ENCODE measurements around the gene SORL1. TPM values are rescaled to one million over a fixed set of nuclear protein-coding genes. Genes with fewer than 3 reads are reported as not detected.
A peak's percentile ranks its signal among the peaks of the same experiment; 100 is the strongest.

The SORL1 gene
- total and polyA plus RNA-seq, 2 of the 13 experiments (the other 11 are each of a cell fraction or from before 2014, with no cell fraction given): 21.3 to 148 TPM

DNA sequence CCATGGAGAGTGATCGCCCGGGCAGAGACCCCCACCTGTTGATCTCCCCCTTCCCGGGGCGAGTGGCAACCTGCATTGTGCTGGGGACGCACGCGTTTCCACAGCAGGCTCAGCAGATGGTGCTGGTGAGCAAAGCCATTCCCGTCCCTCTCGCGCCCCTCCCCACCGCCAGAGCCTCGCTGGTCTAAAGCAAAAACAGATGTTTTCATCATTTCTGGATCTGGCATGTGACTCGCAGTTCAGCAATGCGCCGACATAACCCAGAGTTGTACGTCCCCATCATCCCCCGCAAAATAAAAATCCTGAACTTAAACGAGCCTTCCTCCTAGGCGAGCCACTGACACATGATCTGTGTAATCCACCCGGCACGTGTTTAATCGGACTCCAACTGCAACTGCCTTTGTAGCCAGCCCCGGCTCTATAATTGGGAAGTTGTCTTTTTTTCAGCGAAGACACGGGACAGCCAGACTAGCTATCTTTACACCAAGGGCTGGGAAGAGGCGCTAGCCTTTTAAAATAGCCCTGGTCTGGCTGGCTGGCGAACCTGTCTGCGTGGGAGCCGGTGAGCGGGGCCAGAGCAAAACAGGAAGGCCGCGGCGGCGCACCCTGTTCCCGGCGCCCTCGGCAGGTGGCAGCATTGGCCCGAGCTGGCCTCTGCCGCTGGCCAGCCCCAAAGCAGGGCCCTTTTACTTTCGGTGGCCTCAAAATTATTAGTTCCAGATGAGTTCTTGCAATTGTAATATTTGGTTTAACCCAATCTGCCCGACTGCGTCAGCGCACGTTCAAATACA lies 203.6 kb downstream of the SORL1 start (continued):
- TF ChIP-seq, protein P1, sequence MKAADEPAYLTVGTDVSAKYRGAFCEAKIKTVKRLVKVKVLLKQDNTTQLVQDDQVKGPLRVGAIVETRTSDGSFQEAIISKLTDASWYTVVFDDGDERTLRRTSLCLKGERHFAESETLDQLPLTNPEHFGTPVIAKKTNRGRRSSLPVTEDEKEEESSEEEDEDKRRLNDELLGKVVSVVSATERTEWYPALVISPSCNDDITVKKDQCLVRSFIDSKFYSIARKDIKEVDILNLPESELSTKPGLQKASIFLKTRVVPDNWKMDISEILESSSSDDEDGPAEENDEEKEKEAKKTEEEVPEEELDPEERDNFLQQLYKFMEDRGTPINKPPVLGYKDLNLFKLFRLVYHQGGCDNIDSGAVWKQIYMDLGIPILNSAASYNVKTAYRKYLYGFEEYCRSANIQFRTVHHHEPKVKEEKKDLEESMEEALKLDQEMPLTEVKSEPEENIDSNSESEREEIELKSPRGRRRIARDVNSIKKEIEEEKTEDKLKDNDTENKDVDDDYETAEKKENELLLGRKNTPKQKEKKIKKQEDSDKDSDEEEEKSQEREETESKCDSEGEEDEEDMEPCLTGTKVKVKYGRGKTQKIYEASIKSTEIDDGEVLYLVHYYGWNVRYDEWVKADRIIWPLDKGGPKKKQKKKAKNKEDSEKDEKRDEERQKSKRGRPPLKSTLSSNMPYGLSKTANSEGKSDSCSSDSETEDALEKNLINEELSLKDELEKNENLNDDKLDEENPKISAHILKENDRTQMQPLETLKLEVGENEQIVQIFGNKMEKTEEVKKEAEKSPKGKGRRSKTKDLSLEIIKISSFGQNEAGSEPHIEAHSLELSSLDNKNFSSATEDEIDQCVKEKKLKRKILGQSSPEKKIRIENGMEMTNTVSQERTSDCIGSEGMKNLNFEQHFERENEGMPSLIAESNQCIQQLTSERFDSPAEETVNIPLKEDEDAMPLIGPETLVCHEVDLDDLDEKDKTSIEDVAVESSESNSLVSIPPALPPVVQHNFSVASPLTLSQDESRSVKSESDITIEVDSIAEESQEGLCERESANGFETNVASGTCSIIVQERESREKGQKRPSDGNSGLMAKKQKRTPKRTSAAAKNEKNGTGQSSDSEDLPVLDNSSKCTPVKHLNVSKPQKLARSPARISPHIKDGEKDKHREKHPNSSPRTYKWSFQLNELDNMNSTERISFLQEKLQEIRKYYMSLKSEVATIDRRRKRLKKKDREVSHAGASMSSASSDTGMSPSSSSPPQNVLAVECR (CRISPR knock-in tag; IDR thresholded peaks at IDR 0.05; ENCODE audit: borderline replicate concordance): peak; percentile 28
- no peak for TF ChIP-seq HOXD1 (CRISPR knock-in tag; IDR thresholded peaks at IDR 0.05)
- no peak for TF ChIP-seq SRY (CRISPR knock-in tag; IDR thresholded peaks at IDR 0.05)
- TF ChIP-seq SSRP1 (CRISPR knock-in tag; IDR thresholded peaks at IDR 0.05): no peak
- no peak for TF ChIP-seq ZNF546 (CRISPR knock-in tag; conservative IDR thresholded peaks at IDR 0.05)
- no peak for TF ChIP-seq SMARCC2 (IDR thresholded peaks at IDR 0.05)
- TF ChIP-seq ZNF564 (CRISPR knock-in tag; IDR thresholded peaks at IDR 0.05): 0 out of 2 replicates have a peak, but pooled peaks have one; percentile 57
- TF ChIP-seq FOXA1 (IDR thresholded peaks at IDR 0.05): no peak
- TF ChIP-seq FOXA1 (CRISPR knock-in tag; IDR thresholded peaks at IDR 0.05): no peak
- 0 out of 2 replicates have a peak, but pooled peaks have one; percentile 9 for TF ChIP-seq HDAC1 (CRISPR knock-in tag; IDR thresholded peaks at IDR 0.05)
- no peak for TF ChIP-seq ISX (CRISPR knock-in tag; conservative IDR thresholded peaks at IDR 0.05)
- TF ChIP-seq, protein P2, sequence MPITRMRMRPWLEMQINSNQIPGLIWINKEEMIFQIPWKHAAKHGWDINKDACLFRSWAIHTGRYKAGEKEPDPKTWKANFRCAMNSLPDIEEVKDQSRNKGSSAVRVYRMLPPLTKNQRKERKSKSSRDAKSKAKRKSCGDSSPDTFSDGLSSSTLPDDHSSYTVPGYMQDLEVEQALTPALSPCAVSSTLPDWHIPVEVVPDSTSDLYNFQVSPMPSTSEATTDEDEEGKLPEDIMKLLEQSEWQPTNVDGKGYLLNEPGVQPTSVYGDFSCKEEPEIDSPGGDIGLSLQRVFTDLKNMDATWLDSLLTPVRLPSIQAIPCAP (CRISPR knock-in tag; IDR thresholded peaks at IDR 0.05; ENCODE audit: low read depth): no peak
- no peak for TF ChIP-seq ZNF703 (CRISPR knock-in tag; IDR thresholded peaks at IDR 0.05; ENCODE audit: borderline replicate concordance)
- no peak for TF ChIP-seq ZNF746 (CRISPR knock-in tag; IDR thresholded peaks at IDR 0.05)
- no peak for TF ChIP-seq ZMYM3 (CRISPR knock-in tag; IDR thresholded peaks at IDR 0.05)
- no peak for TF ChIP-seq ZBTB42 (CRISPR knock-in tag; IDR thresholded peaks at IDR 0.05)
- no peak for TF ChIP-seq MIXL1 (CRISPR knock-in tag; IDR thresholded peaks at IDR 0.05)
- no peak for TF ChIP-seq GPBP1L1 (CRISPR knock-in tag; IDR thresholded peaks at IDR 0.05)
- TF ChIP-seq ZNF414 (CRISPR knock-in tag; IDR thresholded peaks at IDR 0.05): peak; percentile 54; the same call in 1 of the 2 replicates
- TF ChIP-seq EHMT2 (IDR thresholded peaks at IDR 0.05; ENCODE audit: borderline replicate concordance, low read depth, low read length): no peak
- no peak for TF ChIP-seq CEBPZ (IDR thresholded peaks at IDR 0.05; ENCODE audit: low read length)

Data from HepG2 (cell line).